IMR-90 (cell line): ENCODE results near the gene ARHGEF37. TPM values are rescaled to one million over a fixed set of nuclear protein-coding genes. Genes with fewer than 3 reads are reported as not detected.
A peak's percentile ranks its signal among the peaks of the same experiment; 100 is the strongest.
"Not testable (repeated sequence)": the region's sequence is repeated elsewhere in the genome, so short reads cannot be mapped to it uniquely, and the experiment has no call there.

ENCODE experiments used
- ATAC-seq: fragments of 200-7000 bp; cut with Tn5 transposase; 2 replicates; pipeline ENCODE4 v1.9.1; 2020; ENCODE audit warnings: low read depth, mild to moderate bottlenecking, moderate library complexity
- BruUV-seq: library from RNA; stranded (reverse); fragments of 400-500 nt; replicated peaks from 2 replicates; lab custom pipeline; 2021; lab: Mats Ljungman, UMichigan
- CTCF ChIA-PET: fragments of 300-600 bp; formaldehyde crosslinking; extraction: SDS; loops from one replicate; lab custom pipeline; 2021; ENCODE audit warnings: antibody characterized with exemption; lab: Yijun Ruan, JAX
- POLR2A ChIA-PET: fragments of 300-600 bp; sonication (Branson Sonifier 250); formaldehyde crosslinking; loops from one replicate; lab custom pipeline; 2022; ENCODE audit warnings: antibody characterized with exemption; ENCODE audit not compliant: unreplicated experiment; lab: Charles Lee
- DNase-seq: peaks from one replicate; pipeline ENCODE4 v3.0.0; 2013
- H2AFZ ChIP-seq: replicated peaks from 2 replicates; pipeline ENCODE3; 2013; ENCODE audit warnings: low read length, mild to moderate bottlenecking; ENCODE audit not compliant: poor library complexity
- H2AK5ac ChIP-seq: 2 replicates; pipeline ENCODE4 v1.6.1; 2013; ENCODE audit warnings: low read depth, low read length, inconsistent platforms
- H2AK9ac ChIP-seq: replicated peaks from 2 replicates; pipeline ENCODE3; 2013; ENCODE audit warnings: mild to moderate bottlenecking, low read depth, low read length, moderate library complexity; ENCODE audit not compliant: poor library complexity
- H2BK120ac ChIP-seq: 2 replicates; pipeline ENCODE4 v1.6.1; 2013; ENCODE audit warnings: low read depth, low read length, inconsistent platforms
- H2BK15ac ChIP-seq: 3 replicates; pipeline ENCODE4 v1.6.1; 2013; ENCODE audit warnings: low read depth, low read length, inconsistent platforms
- H2BK20ac ChIP-seq: 2 replicates; pipeline ENCODE4 v1.6.1; 2013; ENCODE audit warnings: low read depth, mild to moderate bottlenecking, inconsistent platforms, low read length, moderate library complexity
- H2BK5ac ChIP-seq: 2 replicates; pipeline ENCODE4 v1.6.1; 2013; ENCODE audit warnings: mild to moderate bottlenecking, low read depth, low read length, inconsistent platforms; ENCODE audit not compliant: poor library complexity, severe bottlenecking
- H3K14ac ChIP-seq: replicated peaks from 2 replicates; pipeline ENCODE4 v1.6.1; 2013; ENCODE audit warnings: low read depth, low read length, inconsistent platforms
- H3K18ac ChIP-seq: 2 replicates; pipeline ENCODE4 v1.6.1; 2013; ENCODE audit warnings: low read depth, low read length, control low read depth
- H3K23ac ChIP-seq: 2 replicates; pipeline ENCODE4 v1.6.1; 2013; ENCODE audit warnings: low read depth, low read length, inconsistent platforms
- H3K27ac ChIP-seq: 2 replicates; pipeline ENCODE4 v1.5.1; 2013; ENCODE audit warnings: mild to moderate bottlenecking, control low read depth, low read length; ENCODE audit not compliant: insufficient read depth
- H3K27me3 ChIP-seq: 2 replicates; pipeline ENCODE4 v1.6.1; 2013; ENCODE audit warnings: low read length; ENCODE audit not compliant: control insufficient read depth, insufficient read depth
- H3K36me3 ChIP-seq: 2 replicates; pipeline ENCODE4 v1.6.1; 2013; ENCODE audit warnings: low read length, mixed read lengths; ENCODE audit not compliant: control insufficient read depth, insufficient read depth
- H3K4ac ChIP-seq: 2 replicates; pipeline ENCODE4 v1.6.1; 2013; ENCODE audit warnings: low read depth, low read length, inconsistent platforms
- H3K4me1 ChIP-seq: 2 replicates; pipeline ENCODE4 v1.6.1; 2013; ENCODE audit warnings: low read length, mixed read lengths; ENCODE audit not compliant: control insufficient read depth, insufficient read depth
- H3K4me2 ChIP-seq: 2 replicates; pipeline ENCODE4 v1.6.1; 2013; ENCODE audit warnings: low read depth, mild to moderate bottlenecking, control low read depth, low read length, moderate library complexity
- H3K4me3 ChIP-seq: 2 replicates; pipeline ENCODE4 v1.5.1; 2013; ENCODE audit warnings: low read depth, mild to moderate bottlenecking, control low read depth, low read length, moderate library complexity; ENCODE audit not compliant: insufficient read depth
- H3K56ac ChIP-seq: 2 replicates; pipeline ENCODE4 v1.6.1; 2013; ENCODE audit warnings: low read length, inconsistent platforms; ENCODE audit not compliant: insufficient read depth; ENCODE audit errors: extremely low read depth
- H3K79me1 ChIP-seq, 2 experiments: 2 replicates each; pipeline ENCODE4 v1.6.1; 2013; ENCODE audit warnings: low read length in 2 of 2, inconsistent platforms in 1 of 2, low read depth in 1 of 2
- H3K9ac ChIP-seq: 2 replicates; pipeline ENCODE4 v1.6.1; 2013; ENCODE audit warnings: low read depth, low read length, control low read depth
- H3K9me1 ChIP-seq: 2 replicates; pipeline ENCODE4 v1.6.1; 2013; ENCODE audit warnings: low read length, inconsistent platforms; ENCODE audit not compliant: insufficient read depth
- H3K9me3 ChIP-seq: 2 replicates; pipeline ENCODE4 v1.6.1; 2013; ENCODE audit warnings: low read length; ENCODE audit not compliant: control insufficient read depth, insufficient read depth
- H4K20me1 ChIP-seq: 2 replicates; pipeline ENCODE4 v1.6.1; 2013; ENCODE audit warnings: low read length, inconsistent platforms; ENCODE audit not compliant: insufficient read depth
- H4K5ac ChIP-seq: 2 replicates; pipeline ENCODE4 v1.6.1; 2013; ENCODE audit warnings: mild to moderate bottlenecking, low read depth, low read length, control low read depth
- H4K8ac ChIP-seq, 2 experiments: 2 replicates each; pipeline ENCODE4 v1.6.1; 2013; ENCODE audit warnings: low read depth in 2 of 2, low read length in 2 of 2, control low read depth in 1 of 2, inconsistent platforms in 1 of 2
- H4K91ac ChIP-seq: 2 replicates; pipeline ENCODE4 v1.6.1; 2013; ENCODE audit warnings: low read depth, low read length, inconsistent platforms; ENCODE audit not compliant: insufficient read depth
- CTCF ChIP-seq: conservative IDR thresholded peaks from 2 replicates; pipeline ENCODE4 v1.5.1; 2012; ENCODE audit warnings: mild to moderate bottlenecking, low read depth, low read length, improper control_type of control experiment
- RAD21 ChIP-seq: IDR thresholded peaks from 2 replicates; pipeline ENCODE4 v1.6.1; 2012; ENCODE audit warnings: low read length, improper control_type of control experiment
- SMC3 ChIP-seq: fragments of 150-350 bp; IDR thresholded peaks from 2 replicates; pipeline ENCODE4 v1.6.1; 2016; ENCODE audit warnings: low read depth, mild to moderate bottlenecking, antibody characterized with exemption, low read length, moderate library complexity
- WGBS, 2 experiments: methylation state at CpG; one replicate each; pipeline versions ENCODE4 v1.1.5 to v1.1.7; 2013; ENCODE audit warnings: missing lambda C conversion rate in 2 of 2; ENCODE audit not compliant: insufficient read length in 1 of 2; ENCODE audit errors: extremely low coverage in 2 of 2; 5-methylcytosine and 5-hydroxymethylcytosine counted together
- dilution Hi-C: fragments of 300-500 bp; cut with HindIII; formaldehyde crosslinking; loops from one replicate; pipeline ENCODE4 v1.14.3; 2018; ENCODE audit warnings: low sequenced_read_pairs; ENCODE audit not compliant: unreplicated experiment
- in situ Hi-C: fragments of 300-500 bp; cut with MboI; formaldehyde crosslinking; loops from 3 replicates; pipeline ENCODE4 v1.14.3; 2019; ENCODE audit warnings: low sequenced_read_pairs, inconsistent platforms, mixed read lengths
- intact Hi-C: fragments of 100-400 bp; cut with micrococcal nuclease; formaldehyde crosslinking; loops from 2 replicates; pipeline ENCODE4 v1.10.0; 2022
- polyA plus RNA-seq, 3 experiments: library from polyadenylated mRNA; depleted of rRNA; stranded (reverse); fragments of >200 nt; gene quantifications; 2 replicates each; pipeline ENCODE4 v1.2.3, GENCODE V29; 2012; ENCODE audit warnings: low replicate concordance in 1 of 3
- total RNA-seq: library from RNA; depleted of rRNA; stranded (reverse); fragments of >200 nt; gene quantifications from 2 replicates; pipeline ENCODE4 v1.2.3, GENCODE V29; 2012

The ARHGEF37 gene
- total and polyA plus RNA-seq, 2 of the 4 experiments (the other 2 are of a cell fraction) = 0.39 to 0.54 TPM

GRCh38 chr5:149564542-149565140 is 16.7 kb upstream of the ARHGEF37 start:
- TF ChIP-seq SMC3 (peak; percentile 74), CTCF (peak; percentile 81), RAD21 (peak; percentile 87)
- H3K9me1 ChIP-seq, dilution Hi-C loops, H3K27me3 ChIP-seq, H2AK9ac ChIP-seq, H2AFZ ChIP-seq, H4K20me1 ChIP-seq, H3K79me1 ChIP-seq, H3K56ac ChIP-seq, BruUV-seq, H3K4me3 ChIP-seq, H3K4me2 ChIP-seq, H3K23ac ChIP-seq, H3K36me3 ChIP-seq, H2AK5ac ChIP-seq, H3K9me3 ChIP-seq, H3K9ac ChIP-seq, H3K14ac ChIP-seq: not testable (repeated sequence)
- in situ Hi-C loops (loop anchor here (5.0 to 25.0 kb wide), 3 partner anchors 127 to 402 kb away; no protein-coding TSS in a partner anchor), intact Hi-C loops (loop anchor here (1.0 to 10.0 kb wide), 9 partner anchors 77 to 830 kb away; partner anchors contain the start of genes ABLIM3 and AFAP1L1)
- Histone ChIP-seq H3K27ac (peak overlapping the region; percentile 35; the same call in 1 of the 2 replicates), H2BK20ac (peak overlapping the region; percentile 80; the same call in 1 of the 2 replicates), H2BK15ac (peak overlapping the region; percentile 46; the same call in 1 of the 3 replicates), H4K5ac (peak overlapping the region; percentile 50; the same call in 1 of the 2 replicates), H4K8ac (peak overlapping the region in 1 of 2 experiments; percentile 50; a peak in 1 of 4 replicates), H3K18ac (peak overlapping the region; percentile 39; the same call in 1 of the 2 replicates), H2BK120ac (peak overlapping the region; percentile 85; the same call in 1 of the 2 replicates), H2BK5ac (peak overlapping the region; percentile 100), H4K91ac (0 out of 2 replicates have a peak overlapping the region, but pooled peaks have one; percentile 31), H3K4me1 (peaks cover 14% of the 10 kb centered on the region), H3K4ac (peak overlapping the region; percentile 37; the same call in 1 of the 2 replicates)
- WGBS, 2 experiments = 15% methylated on average over 4 of the region's 15 CpGs; no CpG with 5 or more reads in 1 of the 2 experiments
- ATAC-seq = peak; percentile 79
- ChIA-PET POLR2A (interaction anchor here (0.6 kb wide), 1 partner anchor 119 kb away, joined by 3 read pairs; no protein-coding TSS in a partner anchor), CTCF (interaction anchor here (0.6 to 1.3 kb wide), 13 partner anchors 14 to 285 kb away, joined by 3 to 5 read pairs (median 3); partner anchors contain the start of gene CSNK1A1)
- peak; percentile 87 for DNase-seq
